ENCODE data around the gene CENPV.

DNA sequence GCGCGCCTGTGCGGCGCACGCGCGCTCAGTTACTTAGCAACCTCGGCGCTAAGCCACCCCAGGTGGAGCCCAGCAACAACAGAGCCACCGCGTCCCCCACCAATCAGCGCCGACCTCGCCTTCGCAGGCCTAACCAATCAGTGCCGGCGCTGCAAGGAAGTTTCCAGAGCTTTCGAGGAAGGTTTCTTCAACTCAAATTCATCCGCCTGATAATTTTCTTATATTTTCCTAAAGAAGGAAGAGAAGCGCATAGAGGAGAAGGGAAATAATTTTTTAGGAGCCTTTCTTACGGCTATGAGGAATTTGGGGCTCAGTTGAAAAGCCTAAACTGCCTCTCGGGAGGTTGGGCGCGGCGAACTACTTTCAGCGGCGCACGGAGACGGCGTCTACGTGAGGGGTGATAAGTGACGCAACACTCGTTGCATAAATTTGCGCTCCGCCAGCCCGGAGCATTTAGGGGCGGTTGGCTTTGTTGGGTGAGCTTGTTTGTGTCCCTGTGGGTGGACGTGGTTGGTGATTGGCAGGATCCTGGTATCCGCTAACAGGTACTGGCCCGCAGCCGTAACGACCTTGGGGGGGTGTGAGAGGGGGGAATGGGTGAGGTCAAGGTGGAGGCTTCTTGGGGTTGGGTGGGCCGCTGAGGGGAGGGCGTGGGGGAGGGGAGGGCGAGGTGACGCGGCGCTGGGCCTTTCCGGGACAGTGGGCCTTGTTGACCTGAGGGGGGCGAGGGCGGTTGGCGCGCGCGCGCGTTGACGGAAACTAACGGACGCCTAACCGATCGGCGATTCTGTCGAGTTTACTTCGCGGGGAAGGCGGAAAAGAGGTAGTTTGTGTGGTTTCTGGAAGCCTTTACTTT, 27.6 kb upstream of the CENPV start, which contains the start of gene UBB:
- TF ChIP-seq, protein P1, sequence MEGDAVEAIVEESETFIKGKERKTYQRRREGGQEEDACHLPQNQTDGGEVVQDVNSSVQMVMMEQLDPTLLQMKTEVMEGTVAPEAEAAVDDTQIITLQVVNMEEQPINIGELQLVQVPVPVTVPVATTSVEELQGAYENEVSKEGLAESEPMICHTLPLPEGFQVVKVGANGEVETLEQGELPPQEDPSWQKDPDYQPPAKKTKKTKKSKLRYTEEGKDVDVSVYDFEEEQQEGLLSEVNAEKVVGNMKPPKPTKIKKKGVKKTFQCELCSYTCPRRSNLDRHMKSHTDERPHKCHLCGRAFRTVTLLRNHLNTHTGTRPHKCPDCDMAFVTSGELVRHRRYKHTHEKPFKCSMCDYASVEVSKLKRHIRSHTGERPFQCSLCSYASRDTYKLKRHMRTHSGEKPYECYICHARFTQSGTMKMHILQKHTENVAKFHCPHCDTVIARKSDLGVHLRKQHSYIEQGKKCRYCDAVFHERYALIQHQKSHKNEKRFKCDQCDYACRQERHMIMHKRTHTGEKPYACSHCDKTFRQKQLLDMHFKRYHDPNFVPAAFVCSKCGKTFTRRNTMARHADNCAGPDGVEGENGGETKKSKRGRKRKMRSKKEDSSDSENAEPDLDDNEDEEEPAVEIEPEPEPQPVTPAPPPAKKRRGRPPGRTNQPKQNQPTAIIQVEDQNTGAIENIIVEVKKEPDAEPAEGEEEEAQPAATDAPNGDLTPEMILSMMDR (IDR thresholded peaks at IDR 0.05 in 2 of 3, conservative IDR thresholded peaks at IDR 0.05 in 1 of 3; ENCODE audit: control insufficient read depth in 2 of 3, extremely low read depth in 1 of 3, insufficient read depth in 1 of 3, low read depth in 3 of 3, low read length in 3 of 3), result peak in 2 of 3 experiments; percentile 20 to 24; a peak in 2 of 6 replicates
- TF ChIP-seq FOS (IDR thresholded peaks at IDR 0.05; ENCODE audit: borderline replicate concordance, extremely low read depth, insufficient read length) (peak; percentile 28), ZNF217 (IDR thresholded peaks at IDR 0.05) (no peak), BHLHE40 (IDR thresholded peaks at IDR 0.05; ENCODE audit: borderline replicate concordance in 1 of 2, low read depth in 2 of 2, low read length in 1 of 2) (peak; percentile 26 to 52; a peak in 1 of 4 replicates), POLR2AphosphoS5 (IDR thresholded peaks at IDR 0.05; ENCODE audit: low read length) (peak; percentile 100), ZNF24 (IDR thresholded peaks at IDR 0.05) (no peak), RFX5 (IDR thresholded peaks at IDR 0.05; ENCODE audit: low read depth, low read length) (peak; percentile 96), GABPA (IDR thresholded peaks at IDR 0.05; ENCODE audit: low read depth) (no peak), POLR2A (IDR thresholded peaks at IDR 0.05; ENCODE audit: low read depth, low read length) (peak; percentile 100), JUND (IDR thresholded peaks at IDR 0.05; ENCODE audit: low read depth, low read length) (0 out of 2 replicates have a peak, but pooled peaks have one; percentile 25), TBL1XR1 (IDR thresholded peaks at IDR 0.05; ENCODE audit: low read depth, low read length) (peak; percentile 92)
- TF ChIP-seq, protein P2, sequence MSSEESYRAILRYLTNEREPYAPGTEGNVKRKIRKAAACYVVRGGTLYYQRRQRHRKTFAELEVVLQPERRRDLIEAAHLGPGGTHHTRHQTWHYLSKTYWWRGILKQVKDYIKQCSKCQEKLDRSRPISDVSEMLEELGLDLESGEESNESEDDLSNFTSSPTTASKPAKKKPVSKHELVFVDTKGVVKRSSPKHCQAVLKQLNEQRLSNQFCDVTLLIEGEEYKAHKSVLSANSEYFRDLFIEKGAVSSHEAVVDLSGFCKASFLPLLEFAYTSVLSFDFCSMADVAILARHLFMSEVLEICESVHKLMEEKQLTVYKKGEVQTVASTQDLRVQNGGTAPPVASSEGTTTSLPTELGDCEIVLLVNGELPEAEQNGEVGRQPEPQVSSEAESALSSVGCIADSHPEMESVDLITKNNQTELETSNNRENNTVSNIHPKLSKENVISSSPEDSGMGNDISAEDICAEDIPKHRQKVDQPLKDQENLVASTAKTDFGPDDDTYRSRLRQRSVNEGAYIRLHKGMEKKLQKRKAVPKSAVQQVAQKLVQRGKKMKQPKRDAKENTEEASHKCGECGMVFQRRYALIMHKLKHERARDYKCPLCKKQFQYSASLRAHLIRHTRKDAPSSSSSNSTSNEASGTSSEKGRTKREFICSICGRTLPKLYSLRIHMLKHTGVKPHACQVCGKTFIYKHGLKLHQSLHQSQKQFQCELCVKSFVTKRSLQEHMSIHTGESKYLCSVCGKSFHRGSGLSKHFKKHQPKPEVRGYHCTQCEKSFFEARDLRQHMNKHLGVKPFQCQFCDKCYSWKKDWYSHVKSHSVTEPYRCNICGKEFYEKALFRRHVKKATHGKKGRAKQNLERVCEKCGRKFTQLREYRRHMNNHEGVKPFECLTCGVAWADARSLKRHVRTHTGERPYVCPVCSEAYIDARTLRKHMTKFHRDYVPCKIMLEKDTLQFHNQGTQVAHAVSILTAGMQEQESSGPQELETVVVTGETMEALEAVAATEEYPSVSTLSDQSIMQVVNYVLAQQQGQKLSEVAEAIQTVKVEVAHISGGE (CRISPR knock-in tag; IDR thresholded peaks at IDR 0.05), result 0 out of 2 replicates have a peak, but pooled peaks have one; percentile 13
